AG04449 (cell line): ENCODE measurements around the gene LSP1.

Source experiments
- CTCF ChIA-PET: fragments of 350-600 bp; formaldehyde crosslinking; extraction: SDS; loops from one replicate; lab custom pipeline; 2021; ENCODE audit warnings: antibody characterized with exemption; lab: Yijun Ruan, JAX
- POLR2A ChIA-PET: fragments of 400-600, 350-600 bp; formaldehyde crosslinking; extraction: SDS; loops from one replicate; lab custom pipeline; 2020; ENCODE audit warnings: antibody characterized with exemption, inconsistent platforms; lab: Yijun Ruan, JAX
- DNase-seq: peaks from one replicate; pipeline ENCODE4 v3.0.0-alpha.2; 2010; ENCODE audit warnings: low read depth, low spot score
- H3K4me3 ChIP-seq: 2 replicates; pipeline ENCODE4 v1.5.1; 2011; ENCODE audit warnings: low read depth, mild to moderate bottlenecking, control low read depth, low read length
- CTCF ChIP-seq: IDR thresholded peaks from one replicate; pipeline ENCODE4 v1.5.1; 2011; ENCODE audit warnings: mild to moderate bottlenecking, moderate library complexity, low read length, control low read depth, inconsistent platforms; ENCODE audit not compliant: insufficient read depth; ENCODE audit errors: missing control alignments

LSP1 gene

DNA sequence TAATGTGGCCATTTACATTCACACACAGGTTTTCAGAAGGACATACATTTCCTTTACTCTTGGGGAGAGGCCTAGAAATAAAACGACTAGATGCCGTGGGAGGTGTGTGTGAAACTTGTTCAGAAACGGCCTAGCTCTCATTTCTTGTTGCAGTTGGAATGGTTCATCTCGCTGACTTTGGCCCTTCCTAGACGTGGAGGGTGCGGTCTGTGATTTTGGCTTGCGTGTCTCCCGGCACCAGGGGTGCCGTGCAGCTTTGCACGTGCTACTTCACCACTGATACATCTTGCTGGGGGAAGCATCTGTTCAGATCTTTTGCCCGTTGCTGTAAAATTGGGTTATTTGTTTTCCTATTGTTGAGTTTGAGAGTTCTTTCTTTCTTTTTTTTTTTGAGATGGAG, 41.9 kb downstream of the LSP1 start:
- DNase-seq = no peak
- no peak overlapping the region for H3K4me3 ChIP-seq
- no peak for TF ChIP-seq CTCF
- CTCF ChIA-PET = no interaction called here
- POLR2A ChIA-PET = no interaction called here

DNA sequence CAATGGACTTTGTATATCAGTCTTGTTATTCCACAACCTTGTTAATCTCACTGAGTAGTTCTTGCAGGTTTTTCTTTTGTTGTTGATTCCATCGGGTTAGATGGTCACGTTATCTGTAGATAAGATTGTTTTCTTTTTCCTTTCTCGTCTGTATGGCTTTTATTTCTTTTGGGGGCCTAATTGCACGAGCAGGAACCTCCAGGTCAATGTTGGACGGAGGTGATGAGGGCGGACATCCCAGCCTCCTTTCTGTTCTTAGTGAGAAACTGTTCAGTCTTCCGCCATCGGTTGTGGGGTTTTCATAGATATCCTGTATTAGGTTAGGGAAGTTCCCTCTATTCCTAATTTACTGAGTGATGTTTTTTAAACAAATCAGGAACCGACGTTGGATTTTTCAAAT, 43.6 kb downstream of the LSP1 start:
- no peak overlapping the region for H3K4me3 ChIP-seq
- TF ChIP-seq CTCF = no peak
- POLR2A ChIA-PET = no interaction called here
- no peak for DNase-seq
- CTCF ChIA-PET = interaction anchor here (1.4 to 4.2 kb wide), 3 partner anchors 52 to 203 kb away, joined by 4 to 18 read pairs (median 18); no protein-coding TSS in a partner anchor

DNA sequence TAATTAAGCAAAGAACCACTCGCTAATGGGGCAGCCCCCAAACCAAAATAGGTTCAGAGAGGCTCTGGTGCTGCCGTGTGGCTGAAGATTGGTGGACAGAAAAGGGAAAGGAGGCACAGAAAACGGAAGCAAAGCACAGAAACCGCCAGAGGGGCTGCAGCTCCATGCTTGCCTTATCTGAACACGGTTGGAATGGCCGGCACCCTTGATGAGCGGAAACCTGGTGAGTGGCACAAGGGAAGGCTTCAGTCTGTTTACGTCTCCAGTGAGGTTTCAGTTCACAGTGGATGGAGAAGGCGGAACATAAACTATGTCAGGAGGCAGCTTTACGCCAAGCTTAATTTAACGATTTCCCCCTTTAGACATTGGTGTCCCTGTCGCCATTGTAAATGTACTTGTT, 44.0 kb downstream of the LSP1 start:
- no peak overlapping the region for H3K4me3 ChIP-seq
- ChIA-PET CTCF (interaction anchor here (1.4 to 4.2 kb wide), 3 partner anchors 51 to 203 kb away, joined by 4 to 18 read pairs (median 18); no protein-coding TSS in a partner anchor), POLR2A (no interaction called here)
- no peak for DNase-seq
- TF ChIP-seq CTCF = no peak

GRCh38 chr11:1899090-1899489, 46.2 kb downstream of the LSP1 start:
- POLR2A ChIA-PET = no interaction called here
- DNase-seq = no peak
- no peak for TF ChIP-seq CTCF
- CTCF ChIA-PET = interaction anchor here (1.4 to 4.2 kb wide), 4 partner anchors 16 to 246 kb away, joined by 3 to 18 read pairs (median 9); no protein-coding TSS in a partner anchor
- no peak overlapping the region for H3K4me3 ChIP-seq

GRCh38 chr11:1899686-1900085, 46.8 kb downstream of the LSP1 start:
- no peak for TF ChIP-seq CTCF
- ChIA-PET CTCF (interaction anchor here (0.7 to 4.2 kb wide), 5 partner anchors 17 to 251 kb away, joined by 3 to 18 read pairs (median 8); no protein-coding TSS in a partner anchor), POLR2A (no interaction called here)

GRCh38 chr11:1906181-1906580, 53.3 kb downstream of the LSP1 start:
- no peak for TF ChIP-seq CTCF
- DNase-seq = no peak
- CTCF ChIA-PET = interaction anchor here (1.0 to 2.9 kb wide), 6 partner anchors 24 to 245 kb away, joined by 3 to 14 read pairs (median 4); no protein-coding TSS in a partner anchor
- H3K4me3 ChIP-seq = no peak overlapping the region
- POLR2A ChIA-PET = no interaction called here

More at GRCh38 chr11:1899686-1900085, 46.8 kb downstream of the LSP1 start:
- DNase-seq = no peak
- H3K4me3 ChIP-seq = no peak overlapping the region
